ENCODE results near the gene CDH13. TPM values are rescaled to one million over a fixed set of nuclear protein-coding genes. Genes with fewer than 3 reads are reported as not detected.

The CDH13 gene
- total and polyA plus RNA-seq, 2 donors (not counting 3 experiments of a cell fraction or from before 2014, with no cell fraction given): 96.6 to 124 TPM

GRCh38 chr16:83513008-83513755 lies 886.4 kb downstream of the CDH13 start:
- Histone ChIP-seq H3K4me1 (ENCODE audit: control insufficient read depth, extremely low read depth, insufficient read depth, low read length) (no peaks in the 10 kb centered on the region), H2AFZ (ENCODE audit: low read depth, low read length) (no peak overlapping the region), H3K9ac (replicated peaks; ENCODE audit: extremely low read depth, insufficient read depth, low read length) (no peak overlapping the region), H3K9me1 (replicated peaks; ENCODE audit: control insufficient read depth, extremely low read depth, insufficient read depth, low read length) (no peaks in the 10 kb centered on the region), H3K36me3 (ENCODE audit: control insufficient read depth in 2 of 2, extremely low read depth in 1 of 2, insufficient read depth in 2 of 2, low read length in 2 of 2) (no peaks in the 10 kb centered on the region), H3K4me2 (ENCODE audit: insufficient read depth, low read length) (no peak overlapping the region), H3K4me3 (replicated peaks in 1 of 3; ENCODE audit: insufficient read depth in 1 of 3, low read depth in 1 of 3, low read length in 3 of 3) (no peak overlapping the region), H3K27me3 (ENCODE audit: control insufficient read depth in 2 of 2, insufficient read depth in 2 of 2, low read length in 2 of 2) (no peaks in the 10 kb centered on the region), H3K9me3 (replicated peaks; ENCODE audit: control insufficient read depth, insufficient read depth, low read length) (no peaks in the 10 kb centered on the region), H4K20me1 (replicated peaks; ENCODE audit: control insufficient read depth, extremely low read depth, insufficient read depth, low read length) (no peaks in the 10 kb centered on the region), H3K27ac (ENCODE audit: insufficient read depth, low read depth, low read length) (no peak overlapping the region), H3K79me2 (ENCODE audit: control insufficient read depth, insufficient read depth, low read length) (no peaks in the 10 kb centered on the region)
- peak; percentile 67 for FAIRE-seq
- DNase-seq (ENCODE audit: low read depth, low spot score): no peak
- POLR2A ChIA-PET: no interaction called here
- dilution Hi-C loops (cut with MboI; ENCODE audit: extremely low pct_ligation_motif_present, low sequenced_read_pairs): no loop called here
- TF ChIP-seq EZH2 (IDR thresholded peaks at IDR 0.05; ENCODE audit: borderline replicate concordance, low read depth, low read length, severe bottlenecking) (no peak), MAX (IDR thresholded peaks at IDR 0.05; ENCODE audit: insufficient read depth, insufficient read length) (no peak), GATA2 (IDR thresholded peaks at IDR 0.05; ENCODE audit: insufficient read depth, insufficient read length, low read depth, low read length) (peak; percentile 27), FOS (IDR thresholded peaks at IDR 0.05; ENCODE audit: borderline replicate concordance, insufficient read depth, low read length) (peak; percentile 78)
- TF ChIP-seq, protein P1, sequence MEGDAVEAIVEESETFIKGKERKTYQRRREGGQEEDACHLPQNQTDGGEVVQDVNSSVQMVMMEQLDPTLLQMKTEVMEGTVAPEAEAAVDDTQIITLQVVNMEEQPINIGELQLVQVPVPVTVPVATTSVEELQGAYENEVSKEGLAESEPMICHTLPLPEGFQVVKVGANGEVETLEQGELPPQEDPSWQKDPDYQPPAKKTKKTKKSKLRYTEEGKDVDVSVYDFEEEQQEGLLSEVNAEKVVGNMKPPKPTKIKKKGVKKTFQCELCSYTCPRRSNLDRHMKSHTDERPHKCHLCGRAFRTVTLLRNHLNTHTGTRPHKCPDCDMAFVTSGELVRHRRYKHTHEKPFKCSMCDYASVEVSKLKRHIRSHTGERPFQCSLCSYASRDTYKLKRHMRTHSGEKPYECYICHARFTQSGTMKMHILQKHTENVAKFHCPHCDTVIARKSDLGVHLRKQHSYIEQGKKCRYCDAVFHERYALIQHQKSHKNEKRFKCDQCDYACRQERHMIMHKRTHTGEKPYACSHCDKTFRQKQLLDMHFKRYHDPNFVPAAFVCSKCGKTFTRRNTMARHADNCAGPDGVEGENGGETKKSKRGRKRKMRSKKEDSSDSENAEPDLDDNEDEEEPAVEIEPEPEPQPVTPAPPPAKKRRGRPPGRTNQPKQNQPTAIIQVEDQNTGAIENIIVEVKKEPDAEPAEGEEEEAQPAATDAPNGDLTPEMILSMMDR (IDR thresholded peaks at IDR 0.05; ENCODE audit: extremely low read depth in 1 of 2, insufficient read depth in 1 of 2, low read depth in 1 of 2, low read length in 2 of 2): no peak
- intact Hi-C loops (cut with micrococcal nuclease): no loop called here
- BruUV-seq (replicated peaks): no TSS peak
- CTCF ChIA-PET: no interaction called here

Measured in endothelial cell of umbilical vein (primary cell).